ENCODE measurements around the gene IRX4. TPM values are rescaled to one million over a fixed set of nuclear protein-coding genes. Genes with fewer than 3 reads are reported as not detected.

The IRX4 gene
- total and polyA plus RNA-seq, 2 experiments from 2014 or later, result 0.82 to 1.7 TPM

DNA sequence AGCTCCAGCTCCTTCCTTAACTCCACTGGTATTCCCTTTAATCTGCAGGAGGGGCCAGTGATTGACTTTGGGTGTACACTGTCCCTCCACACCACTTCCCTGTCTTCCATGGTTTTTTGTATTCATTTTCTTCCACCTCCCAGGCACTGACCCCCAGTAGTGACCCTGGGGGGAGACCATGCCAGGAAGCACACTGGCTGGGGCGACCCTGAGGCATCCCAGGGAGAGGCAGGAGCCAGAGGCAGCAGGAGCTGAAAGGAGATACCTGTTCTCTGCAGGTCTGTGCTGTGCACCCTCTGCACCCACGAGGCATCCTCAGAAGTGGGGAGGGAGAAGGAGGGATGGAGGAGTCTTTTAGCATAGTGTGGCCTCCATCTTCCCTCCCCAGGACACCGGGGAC is 27.6 kb downstream of the IRX4 start:
- H3F3A ChIP-seq (replicated peaks; ENCODE audit: low read depth), result no peaks in the 10 kb centered on the region
- H3K36me3 ChIP-seq (ENCODE audit: insufficient read depth), result no peaks in the 10 kb centered on the region
- no peak overlapping the region for H2AFZ ChIP-seq
- Mint-ChIP-seq H3K27me3 (ENCODE audit: insufficient read depth, low read depth, poor library complexity) (peaks cover 38% of the 10 kb centered on the region), H3K4me3 (no peak overlapping the region), H3K4me1 (peaks cover 17% of the 10 kb centered on the region; the same call in 2 of the 3 replicates), H3K9me3 (no peaks in the 10 kb centered on the region), H3K27ac (no peak overlapping the region), H3K36me3 (ENCODE audit: low read depth) (no peaks in the 10 kb centered on the region)
- H3K79me2 ChIP-seq (replicated peaks; ENCODE audit: insufficient read depth), result no peaks in the 10 kb centered on the region
- peaks cover 28% of the 10 kb centered on the region for H3K27me3 ChIP-seq (ENCODE audit: insufficient read depth)
- H3K4me3 ChIP-seq, result no peak overlapping the region
- no peaks in the 10 kb centered on the region; the same call in 1 of the 2 replicates for H3K4me1 ChIP-seq (ENCODE audit: insufficient read depth)
- H3K27ac ChIP-seq (ENCODE audit: low read depth), result no peak overlapping the region
- H3K4me2 ChIP-seq, result no peak overlapping the region
- TF ChIP-seq, protein P1, sequence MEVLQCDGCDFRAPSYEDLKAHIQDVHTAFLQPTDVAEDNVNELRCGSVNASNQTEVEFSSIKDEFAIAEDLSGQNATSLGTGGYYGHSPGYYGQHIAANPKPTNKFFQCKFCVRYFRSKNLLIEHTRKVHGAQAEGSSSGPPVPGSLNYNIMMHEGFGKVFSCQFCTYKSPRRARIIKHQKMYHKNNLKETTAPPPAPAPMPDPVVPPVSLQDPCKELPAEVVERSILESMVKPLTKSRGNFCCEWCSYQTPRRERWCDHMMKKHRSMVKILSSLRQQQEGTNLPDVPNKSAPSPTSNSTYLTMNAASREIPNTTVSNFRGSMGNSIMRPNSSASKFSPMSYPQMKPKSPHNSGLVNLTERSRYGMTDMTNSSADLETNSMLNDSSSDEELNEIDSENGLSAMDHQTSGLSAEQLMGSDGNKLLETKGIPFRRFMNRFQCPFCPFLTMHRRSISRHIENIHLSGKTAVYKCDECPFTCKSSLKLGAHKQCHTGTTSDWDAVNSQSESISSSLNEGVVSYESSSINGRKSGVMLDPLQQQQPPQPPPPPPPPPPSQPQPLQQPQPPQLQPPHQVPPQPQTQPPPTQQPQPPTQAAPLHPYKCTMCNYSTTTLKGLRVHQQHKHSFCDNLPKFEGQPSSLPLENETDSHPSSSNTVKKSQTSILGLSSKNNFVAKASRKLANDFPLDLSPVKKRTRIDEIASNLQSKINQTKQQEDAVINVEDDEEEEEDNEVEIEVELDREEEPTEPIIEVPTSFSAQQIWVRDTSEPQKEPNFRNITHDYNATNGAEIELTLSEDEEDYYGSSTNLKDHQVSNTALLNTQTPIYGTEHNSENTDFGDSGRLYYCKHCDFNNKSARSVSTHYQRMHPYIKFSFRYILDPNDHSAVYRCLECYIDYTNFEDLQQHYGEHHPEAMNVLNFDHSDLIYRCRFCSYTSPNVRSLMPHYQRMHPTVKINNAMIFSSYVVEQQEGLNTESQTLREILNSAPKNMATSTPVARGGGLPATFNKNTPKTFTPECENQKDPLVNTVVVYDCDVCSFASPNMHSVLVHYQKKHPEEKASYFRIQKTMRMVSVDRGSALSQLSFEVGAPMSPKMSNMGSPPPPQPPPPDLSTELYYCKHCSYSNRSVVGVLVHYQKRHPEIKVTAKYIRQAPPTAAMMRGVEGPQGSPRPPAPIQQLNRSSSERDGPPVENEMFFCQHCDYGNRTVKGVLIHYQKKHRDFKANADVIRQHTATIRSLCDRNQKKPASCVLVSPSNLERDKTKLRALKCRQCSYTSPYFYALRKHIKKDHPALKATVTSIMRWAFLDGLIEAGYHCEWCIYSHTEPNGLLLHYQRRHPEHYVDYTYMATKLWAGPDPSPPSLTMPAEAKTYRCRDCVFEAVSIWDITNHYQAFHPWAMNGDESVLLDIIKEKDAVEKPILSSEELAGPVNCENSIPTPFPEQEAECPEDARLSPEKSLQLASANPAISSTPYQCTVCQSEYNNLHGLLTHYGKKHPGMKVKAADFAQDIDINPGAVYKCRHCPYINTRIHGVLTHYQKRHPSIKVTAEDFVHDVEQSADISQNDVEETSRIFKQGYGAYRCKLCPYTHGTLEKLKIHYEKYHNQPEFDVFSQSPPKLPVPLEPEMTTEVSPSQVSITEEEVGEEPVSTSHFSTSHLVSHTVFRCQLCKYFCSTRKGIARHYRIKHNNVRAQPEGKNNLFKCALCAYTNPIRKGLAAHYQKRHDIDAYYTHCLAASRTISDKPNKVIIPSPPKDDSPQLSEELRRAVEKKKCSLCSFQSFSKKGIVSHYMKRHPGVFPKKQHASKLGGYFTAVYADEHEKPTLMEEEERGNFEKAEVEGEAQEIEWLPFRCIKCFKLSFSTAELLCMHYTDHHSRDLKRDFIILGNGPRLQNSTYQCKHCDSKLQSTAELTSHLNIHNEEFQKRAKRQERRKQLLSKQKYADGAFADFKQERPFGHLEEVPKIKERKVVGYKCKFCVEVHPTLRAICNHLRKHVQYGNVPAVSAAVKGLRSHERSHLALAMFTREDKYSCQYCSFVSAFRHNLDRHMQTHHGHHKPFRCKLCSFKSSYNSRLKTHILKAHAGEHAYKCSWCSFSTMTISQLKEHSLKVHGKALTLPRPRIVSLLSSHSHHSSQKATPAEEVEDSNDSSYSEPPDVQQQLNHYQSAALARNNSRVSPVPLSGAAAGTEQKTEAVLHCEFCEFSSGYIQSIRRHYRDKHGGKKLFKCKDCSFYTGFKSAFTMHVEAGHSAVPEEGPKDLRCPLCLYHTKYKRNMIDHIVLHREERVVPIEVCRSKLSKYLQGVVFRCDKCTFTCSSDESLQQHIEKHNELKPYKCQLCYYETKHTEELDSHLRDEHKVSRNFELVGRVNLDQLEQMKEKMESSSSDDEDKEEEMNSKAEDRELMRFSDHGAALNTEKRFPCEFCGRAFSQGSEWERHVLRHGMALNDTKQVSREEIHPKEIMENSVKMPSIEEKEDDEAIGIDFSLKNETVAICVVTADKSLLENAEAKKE (CRISPR knock-in tag; IDR thresholded peaks at IDR 0.05), result no peak
- TF ChIP-seq NANOG (IDR thresholded peaks at IDR 0.05; ENCODE audit: borderline replicate concordance), result no peak
- TF ChIP-seq, protein P2, sequence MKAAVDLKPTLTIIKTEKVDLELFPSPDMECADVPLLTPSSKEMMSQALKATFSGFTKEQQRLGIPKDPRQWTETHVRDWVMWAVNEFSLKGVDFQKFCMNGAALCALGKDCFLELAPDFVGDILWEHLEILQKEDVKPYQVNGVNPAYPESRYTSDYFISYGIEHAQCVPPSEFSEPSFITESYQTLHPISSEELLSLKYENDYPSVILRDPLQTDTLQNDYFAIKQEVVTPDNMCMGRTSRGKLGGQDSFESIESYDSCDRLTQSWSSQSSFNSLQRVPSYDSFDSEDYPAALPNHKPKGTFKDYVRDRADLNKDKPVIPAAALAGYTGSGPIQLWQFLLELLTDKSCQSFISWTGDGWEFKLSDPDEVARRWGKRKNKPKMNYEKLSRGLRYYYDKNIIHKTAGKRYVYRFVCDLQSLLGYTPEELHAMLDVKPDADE (IDR thresholded peaks at IDR 0.05), result no peak
- TF ChIP-seq EZH2phosphoT487 (IDR thresholded peaks at IDR 0.05; ENCODE audit: unreplicated experiment), result no peak
- TF ChIP-seq, protein P3, sequence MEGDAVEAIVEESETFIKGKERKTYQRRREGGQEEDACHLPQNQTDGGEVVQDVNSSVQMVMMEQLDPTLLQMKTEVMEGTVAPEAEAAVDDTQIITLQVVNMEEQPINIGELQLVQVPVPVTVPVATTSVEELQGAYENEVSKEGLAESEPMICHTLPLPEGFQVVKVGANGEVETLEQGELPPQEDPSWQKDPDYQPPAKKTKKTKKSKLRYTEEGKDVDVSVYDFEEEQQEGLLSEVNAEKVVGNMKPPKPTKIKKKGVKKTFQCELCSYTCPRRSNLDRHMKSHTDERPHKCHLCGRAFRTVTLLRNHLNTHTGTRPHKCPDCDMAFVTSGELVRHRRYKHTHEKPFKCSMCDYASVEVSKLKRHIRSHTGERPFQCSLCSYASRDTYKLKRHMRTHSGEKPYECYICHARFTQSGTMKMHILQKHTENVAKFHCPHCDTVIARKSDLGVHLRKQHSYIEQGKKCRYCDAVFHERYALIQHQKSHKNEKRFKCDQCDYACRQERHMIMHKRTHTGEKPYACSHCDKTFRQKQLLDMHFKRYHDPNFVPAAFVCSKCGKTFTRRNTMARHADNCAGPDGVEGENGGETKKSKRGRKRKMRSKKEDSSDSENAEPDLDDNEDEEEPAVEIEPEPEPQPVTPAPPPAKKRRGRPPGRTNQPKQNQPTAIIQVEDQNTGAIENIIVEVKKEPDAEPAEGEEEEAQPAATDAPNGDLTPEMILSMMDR (conservative IDR thresholded peaks at IDR 0.05; ENCODE audit: low read depth in 2 of 2), result no peak
- TF ChIP-seq, protein P4, sequence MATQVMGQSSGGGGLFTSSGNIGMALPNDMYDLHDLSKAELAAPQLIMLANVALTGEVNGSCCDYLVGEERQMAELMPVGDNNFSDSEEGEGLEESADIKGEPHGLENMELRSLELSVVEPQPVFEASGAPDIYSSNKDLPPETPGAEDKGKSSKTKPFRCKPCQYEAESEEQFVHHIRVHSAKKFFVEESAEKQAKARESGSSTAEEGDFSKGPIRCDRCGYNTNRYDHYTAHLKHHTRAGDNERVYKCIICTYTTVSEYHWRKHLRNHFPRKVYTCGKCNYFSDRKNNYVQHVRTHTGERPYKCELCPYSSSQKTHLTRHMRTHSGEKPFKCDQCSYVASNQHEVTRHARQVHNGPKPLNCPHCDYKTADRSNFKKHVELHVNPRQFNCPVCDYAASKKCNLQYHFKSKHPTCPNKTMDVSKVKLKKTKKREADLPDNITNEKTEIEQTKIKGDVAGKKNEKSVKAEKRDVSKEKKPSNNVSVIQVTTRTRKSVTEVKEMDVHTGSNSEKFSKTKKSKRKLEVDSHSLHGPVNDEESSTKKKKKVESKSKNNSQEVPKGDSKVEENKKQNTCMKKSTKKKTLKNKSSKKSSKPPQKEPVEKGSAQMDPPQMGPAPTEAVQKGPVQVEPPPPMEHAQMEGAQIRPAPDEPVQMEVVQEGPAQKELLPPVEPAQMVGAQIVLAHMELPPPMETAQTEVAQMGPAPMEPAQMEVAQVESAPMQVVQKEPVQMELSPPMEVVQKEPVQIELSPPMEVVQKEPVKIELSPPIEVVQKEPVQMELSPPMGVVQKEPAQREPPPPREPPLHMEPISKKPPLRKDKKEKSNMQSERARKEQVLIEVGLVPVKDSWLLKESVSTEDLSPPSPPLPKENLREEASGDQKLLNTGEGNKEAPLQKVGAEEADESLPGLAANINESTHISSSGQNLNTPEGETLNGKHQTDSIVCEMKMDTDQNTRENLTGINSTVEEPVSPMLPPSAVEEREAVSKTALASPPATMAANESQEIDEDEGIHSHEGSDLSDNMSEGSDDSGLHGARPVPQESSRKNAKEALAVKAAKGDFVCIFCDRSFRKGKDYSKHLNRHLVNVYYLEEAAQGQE (IDR thresholded peaks at IDR 0.05; ENCODE audit: unreplicated experiment), result no peak
- TF ChIP-seq EZH2 (IDR thresholded peaks at IDR 0.05; ENCODE audit: low read depth, unreplicated experiment), result no peak
- TF ChIP-seq ZNF331 (CRISPR knock-in tag; IDR thresholded peaks at IDR 0.05; ENCODE audit: low read depth), result no peak
- TF ChIP-seq POLR2AphosphoS5 (IDR thresholded peaks at IDR 0.05; ENCODE audit: low read depth), result no peak
- no peaks in the 10 kb centered on the region for H4K20me1 ChIP-seq (replicated peaks; ENCODE audit: insufficient read depth)
- ATAC-seq, result no peak
- H3K9me2 ChIP-seq (ENCODE audit: insufficient read depth), result no peaks in the 10 kb centered on the region
- no peak for DNase-seq (ENCODE audit: low spot score)

Measured in GM23338 (cell line).